Endothelial cell of umbilical vein (primary cell): Measurements from ENCODE around the gene CHCHD5. TPM values are rescaled to one million over a fixed set of nuclear protein-coding genes. Genes with fewer than 3 reads are reported as not detected.

Source experiments
- BruUV-seq: library from RNA; stranded (reverse); fragments of 400-500 nt; replicated peaks from 2 replicates; lab custom pipeline; 2021; lab: Mats Ljungman, UMichigan
- CTCF ChIA-PET: fragments of 300-600, 350-600 bp; sonication (Branson Sonifier 250); formaldehyde crosslinking; loops from one replicate; lab custom pipeline; 2021; ENCODE audit warnings: antibody characterized with exemption, inconsistent platforms; lab: Charles Lee
- POLR2A ChIA-PET: fragments of 300-600, 350-600 bp; sonication (Branson Sonifier 250); formaldehyde crosslinking; loops from one replicate; lab custom pipeline; 2021; ENCODE audit warnings: antibody characterized with exemption, inconsistent platforms; lab: Charles Lee
- DNase-seq: peaks from one replicate; pipeline ENCODE4 v3.0.0-alpha.2; 2011; ENCODE audit warnings: low read depth, low spot score
- FAIRE-seq: peaks from 2 replicates; lab custom pipeline; 2011; peaks lifted over from hg19 to GRCh38; lab: Jason Lieb, UNC
- H2AFZ ChIP-seq: 2 replicates; pipeline ENCODE4 v1.6.0; 2012; ENCODE audit warnings: low read depth, low read length, control low read depth, inconsistent platforms
- H3K27ac ChIP-seq: 2 replicates; pipeline ENCODE4 v1.5.1; 2011; ENCODE audit warnings: low read depth, mild to moderate bottlenecking, control low read depth, low read length, moderate library complexity; ENCODE audit not compliant: insufficient read depth
- H3K27me3 ChIP-seq, 2 experiments: 2 replicates each; pipeline versions ENCODE4 v1.6.0 to v1.6.1; 2011; ENCODE audit warnings: low read length in 2 of 2, mixed read lengths in 1 of 2; ENCODE audit not compliant: control insufficient read depth in 2 of 2, insufficient read depth in 2 of 2
- H3K36me3 ChIP-seq, 2 experiments: 2 replicates in 1 of 2; 3 replicates in 1 of 2; pipeline ENCODE4 v1.5.1; 2011; ENCODE audit warnings: low read length in 2 of 2, mild to moderate bottlenecking in 1 of 2, moderate library complexity in 1 of 2; ENCODE audit not compliant: control insufficient read depth in 2 of 2, insufficient read depth in 2 of 2; ENCODE audit errors: extremely low read depth in 1 of 2
- H3K4me1 ChIP-seq: 3 replicates; pipeline ENCODE4 v1.5.1; 2011; ENCODE audit warnings: mild to moderate bottlenecking, low read length; ENCODE audit not compliant: control insufficient read depth, insufficient read depth; ENCODE audit errors: extremely low read depth
- H3K4me2 ChIP-seq: 2 replicates; pipeline ENCODE4 v1.6.1; 2011; ENCODE audit warnings: low read length, control low read depth, mixed read lengths; ENCODE audit not compliant: insufficient read depth
- H3K4me3 ChIP-seq, 3 experiments: fragments of 200-600 bp in 1 of 3; sonication (generic), shearing (Covaris generic) in 1 of 3; replicated peaks in 1 of 3; 2 replicates each; pipeline ENCODE4 v1.5.1; 2011 to 2016; ENCODE audit warnings: control low read depth in 3 of 3, low read length in 3 of 3, mild to moderate bottlenecking in 2 of 3, inconsistent platforms in 1 of 3, low read depth in 1 of 3, moderate library complexity in 1 of 3; ENCODE audit not compliant: insufficient read depth in 1 of 3
- H3K79me2 ChIP-seq: 2 replicates; pipeline ENCODE4 v1.6.0; 2012; ENCODE audit warnings: low read length, inconsistent platforms; ENCODE audit not compliant: control insufficient read depth, insufficient read depth
- H3K9ac ChIP-seq: replicated peaks from 2 replicates; pipeline ENCODE3; 2011; ENCODE audit warnings: low read length, control low read depth; ENCODE audit not compliant: insufficient read depth; ENCODE audit errors: extremely low read depth
- H3K9me1 ChIP-seq: replicated peaks from 3 replicates; pipeline ENCODE4 v1.6.0; 2011; ENCODE audit warnings: mild to moderate bottlenecking, low read length; ENCODE audit not compliant: control insufficient read depth, insufficient read depth; ENCODE audit errors: extremely low read depth
- H3K9me3 ChIP-seq: replicated peaks from 2 replicates; pipeline ENCODE4 v1.5.1; 2012; ENCODE audit warnings: low read length, inconsistent platforms; ENCODE audit not compliant: control insufficient read depth, insufficient read depth
- H4K20me1 ChIP-seq: replicated peaks from 2 replicates; pipeline ENCODE3; 2011; ENCODE audit warnings: mild to moderate bottlenecking, low read length; ENCODE audit not compliant: control insufficient read depth, insufficient read depth; ENCODE audit errors: extremely low read depth
- EZH2 ChIP-seq: IDR thresholded peaks from 2 replicates; pipeline ENCODE4 v1.6.1; 2012; ENCODE audit warnings: borderline replicate concordance, low read depth, mild to moderate bottlenecking, moderate library complexity, low read length, inconsistent platforms; ENCODE audit not compliant: severe bottlenecking
- FOS ChIP-seq: IDR thresholded peaks from 2 replicates; pipeline ENCODE4 v1.6.1; 2011; ENCODE audit warnings: mild to moderate bottlenecking, low read length, moderate library complexity, borderline replicate concordance; ENCODE audit not compliant: insufficient read depth
- MAX ChIP-seq: IDR thresholded peaks from 2 replicates; pipeline ENCODE4 v1.6.1; 2011; ENCODE audit not compliant: insufficient read depth, insufficient read length
- MYC ChIP-seq: IDR thresholded peaks from one replicate; pipeline ENCODE4 v1.6.1; 2011; ENCODE audit warnings: mild to moderate bottlenecking, low read depth, low read length
- POLR2A ChIP-seq: IDR thresholded peaks from 2 replicates; pipeline ENCODE4 v1.6.1; 2012; ENCODE audit warnings: low read depth, mild to moderate bottlenecking, control low read depth, low read length
- POLR2AphosphoS5 ChIP-seq: IDR thresholded peaks from 2 replicates; pipeline ENCODE4 v1.6.1; 2012; ENCODE audit warnings: low read depth, mild to moderate bottlenecking, control low read depth, low read length, moderate library complexity; ENCODE audit not compliant: insufficient read depth
- dilution Hi-C: fragments of 300-500 bp; cut with MboI; formaldehyde crosslinking; loops from one replicate; pipeline ENCODE4 v1.15.0; 2019; ENCODE audit warnings: low sequenced_read_pairs; ENCODE audit not compliant: extremely low pct_ligation_motif_present
- intact Hi-C: fragments of 100-400 bp; cut with micrococcal nuclease; formaldehyde crosslinking; loops from one replicate; pipeline ENCODE4 v1.10.0; 2022
- polyA plus RNA-seq, 4 experiments: library from polyadenylated mRNA; depleted of rRNA in 3 of 4; stranded (reverse) in 3 of 4; unstranded in 1 of 4; fragments of >200 nt; gene quantifications; 2 replicates each; pipeline versions ENCODE4 v1.2.1 to v1.2.3, GENCODE V29; 2011 to 2012; ENCODE audit warnings: missing spikeins in 1 of 4
- total RNA-seq: library from RNA; stranded (reverse); gene quantifications from 2 replicates; pipeline ENCODE4 v1.2.3, GENCODE V29; 2021

The CHCHD5 gene
- total and polyA plus RNA-seq, 2 donors (not counting 3 experiments of a cell fraction or from before 2014, with no cell fraction given) = 22.2 to 44.7 TPM

DNA sequence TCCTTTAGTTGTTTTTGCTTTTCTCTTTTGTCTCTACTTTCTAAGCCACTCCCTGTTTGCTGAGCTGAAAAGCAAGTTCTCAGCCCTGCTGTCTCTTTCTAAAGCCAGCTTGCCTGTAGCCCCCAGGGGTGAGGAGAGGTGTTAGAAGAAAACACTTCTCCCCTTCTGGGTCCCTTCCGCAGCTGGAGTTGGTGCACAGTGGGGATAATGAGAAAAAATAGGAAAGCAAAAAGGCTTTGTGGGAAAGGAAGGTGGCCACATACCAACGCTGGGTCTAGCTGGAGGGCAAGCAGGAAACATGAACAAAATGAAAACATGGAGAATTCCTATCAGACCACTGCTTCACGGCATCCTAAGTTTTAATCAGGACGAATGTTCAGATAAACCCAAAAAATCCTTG, 45.9 kb downstream of the CHCHD5 start:
- Histone ChIP-seq H3K9ac (peak overlapping the region; percentile 27), H3K4me1 (peaks cover 64% of the 10 kb centered on the region), H3K27me3 (no peaks in the 10 kb centered on the region), H3K79me2 (no peaks in the 10 kb centered on the region), H3K9me1 (no peaks in the 10 kb centered on the region), H3K36me3 (no peaks in the 10 kb centered on the region), H4K20me1 (no peaks in the 10 kb centered on the region), H3K4me3 (no peak overlapping the region), H3K27ac (peak overlapping the region; percentile 83), H3K9me3 (no peaks in the 10 kb centered on the region), H2AFZ (peak overlapping the region; percentile 93), H3K4me2 (peak overlapping the region; percentile 29)
- dilution Hi-C loops (no loop called here), intact Hi-C loops (no loop called here)
- FAIRE-seq (peak; percentile 63), DNase-seq (peak; percentile 62)
- BruUV-seq = no TSS peak
- ChIA-PET POLR2A (interaction anchor here (1.3 kb wide), 1 partner anchor 15 kb away, joined by 4 read pairs; the partner anchor contains the start of gene SLC20A1), CTCF (interaction anchor here (0.7 to 8.9 kb wide), 11 partner anchors 9 to 97 kb away, joined by 3 to 171 read pairs (median 4); partner anchors contain the start of gene SLC20A1)
- no peak for TF ChIP-seq POLR2AphosphoS5
- TF ChIP-seq POLR2A = no peak
- TF ChIP-seq MAX = no peak
- TF ChIP-seq MYC = no peak
- no peak for TF ChIP-seq FOS
- no peak for TF ChIP-seq EZH2

GRCh38 chr2:112633708-112634107, 49.3 kb downstream of the CHCHD5 start:
- intact Hi-C loops = no loop called here
- Histone ChIP-seq H3K9me3 (no peaks in the 10 kb centered on the region), H3K4me3 (no peak overlapping the region), H3K9me1 (no peaks in the 10 kb centered on the region), H4K20me1 (no peaks in the 10 kb centered on the region), H3K27me3 (no peaks in the 10 kb centered on the region), H3K79me2 (no peaks in the 10 kb centered on the region), H3K36me3 (no peaks in the 10 kb centered on the region), H3K4me1 (peaks cover 30% of the 10 kb centered on the region), H2AFZ (no peak overlapping the region), H3K9ac (no peak overlapping the region), H3K4me2 (no peak overlapping the region), H3K27ac (no peak overlapping the region)
- CTCF ChIA-PET = interaction anchor here (1.1 to 1.3 kb wide), 4 partner anchors 9 to 34 kb away, joined by 3 read pairs; no protein-coding TSS in a partner anchor
- no TSS peak for BruUV-seq
- no peak for DNase-seq
- TF ChIP-seq POLR2A = no peak
- TF ChIP-seq EZH2 = no peak
- TF ChIP-seq MAX = no peak
- dilution Hi-C loops = no loop called here
- no peak for FAIRE-seq
- POLR2A ChIA-PET = no interaction called here
